ENCODE results near the gene PSMA5. TPM values are rescaled to one million over a fixed set of nuclear protein-coding genes. Genes with fewer than 3 reads are reported as not detected.

Gene PSMA5
- polyA plus RNA-seq, 1 experiment: 151 TPM

GRCh38 chr1:109398343-109399225 lies 27.7 kb downstream of the PSMA5 start:
- peak overlapping the region; percentile 50 for H3K4me3 ChIP-seq (ENCODE audit: low read depth, low read length)
- CTCF ChIA-PET: interaction anchor here (0.6 to 9.2 kb wide), 29 partner anchors 11 to 418 kb away, joined by 3 to 140 read pairs (median 4); partner anchors contain the start of genes CYB561D1, MYBPHL and PSRC1
- no peak for DNase-seq (ENCODE audit: low read depth)
- TF ChIP-seq, protein P1, sequence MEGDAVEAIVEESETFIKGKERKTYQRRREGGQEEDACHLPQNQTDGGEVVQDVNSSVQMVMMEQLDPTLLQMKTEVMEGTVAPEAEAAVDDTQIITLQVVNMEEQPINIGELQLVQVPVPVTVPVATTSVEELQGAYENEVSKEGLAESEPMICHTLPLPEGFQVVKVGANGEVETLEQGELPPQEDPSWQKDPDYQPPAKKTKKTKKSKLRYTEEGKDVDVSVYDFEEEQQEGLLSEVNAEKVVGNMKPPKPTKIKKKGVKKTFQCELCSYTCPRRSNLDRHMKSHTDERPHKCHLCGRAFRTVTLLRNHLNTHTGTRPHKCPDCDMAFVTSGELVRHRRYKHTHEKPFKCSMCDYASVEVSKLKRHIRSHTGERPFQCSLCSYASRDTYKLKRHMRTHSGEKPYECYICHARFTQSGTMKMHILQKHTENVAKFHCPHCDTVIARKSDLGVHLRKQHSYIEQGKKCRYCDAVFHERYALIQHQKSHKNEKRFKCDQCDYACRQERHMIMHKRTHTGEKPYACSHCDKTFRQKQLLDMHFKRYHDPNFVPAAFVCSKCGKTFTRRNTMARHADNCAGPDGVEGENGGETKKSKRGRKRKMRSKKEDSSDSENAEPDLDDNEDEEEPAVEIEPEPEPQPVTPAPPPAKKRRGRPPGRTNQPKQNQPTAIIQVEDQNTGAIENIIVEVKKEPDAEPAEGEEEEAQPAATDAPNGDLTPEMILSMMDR (IDR thresholded peaks at IDR 0.05; ENCODE audit: insufficient read depth, low read depth, low read length): no peak
- no peaks in the 10 kb centered on the region for H3K27me3 ChIP-seq (ENCODE audit: control insufficient read depth, insufficient read depth, low read length)
- H3K36me3 ChIP-seq (ENCODE audit: control insufficient read depth, insufficient read depth, low read length): peaks cover 1% of the 10 kb centered on the region; the same call in 1 of the 2 replicates
- POLR2A ChIA-PET: no interaction called here

DNA sequence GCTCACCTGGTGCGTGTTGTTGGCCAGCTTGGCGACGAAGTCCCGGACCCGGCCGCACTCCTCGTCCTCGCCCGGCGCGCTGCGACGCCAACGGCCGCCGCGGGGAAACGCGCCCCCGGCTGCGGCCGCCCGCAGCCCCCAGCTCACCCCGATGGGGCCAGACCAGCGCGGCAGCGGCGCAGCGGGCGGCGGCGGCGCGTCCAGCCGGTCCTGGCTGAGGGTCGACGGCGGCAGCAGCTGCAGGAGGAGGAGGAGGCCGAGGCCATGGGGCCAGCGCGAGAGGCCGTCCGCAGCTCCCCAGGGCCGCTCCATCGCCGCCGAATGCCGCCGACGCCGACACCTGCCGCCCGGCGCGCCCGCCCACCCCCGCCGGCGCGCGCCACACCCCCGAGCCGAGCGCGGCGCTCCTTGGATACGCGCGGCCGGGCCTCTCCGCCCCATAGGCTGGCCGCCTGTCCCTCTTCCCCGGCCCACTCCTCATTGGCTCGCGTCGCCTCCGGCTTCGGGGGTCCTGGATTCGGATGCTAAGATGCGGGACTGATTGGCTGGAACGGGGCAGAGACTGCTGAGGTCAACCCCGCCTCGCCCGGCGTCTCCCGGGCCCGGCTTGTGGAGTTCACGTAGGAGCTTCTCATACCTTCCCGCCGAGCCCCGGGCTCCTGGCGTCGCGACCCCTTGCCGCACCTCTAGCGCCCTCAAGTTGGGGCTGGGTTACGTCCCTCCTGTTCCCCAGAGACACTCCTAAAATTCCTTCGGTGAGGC lies 28.5 kb downstream of the PSMA5 start, which contains the start of gene SORT1:
TSS of gene SORT1 (minus strand) at position 338 of the 762 bp plus-strand sequence. CDS start at position 312, 26 bp downstream.
- TF ChIP-seq, protein P1 (IDR thresholded peaks at IDR 0.05; ENCODE audit: insufficient read depth, low read depth, low read length): 0 out of 2 replicates have a peak, but pooled peaks have one; percentile 10
- POLR2A ChIA-PET: no interaction called here
- peak; percentile 32 for DNase-seq (ENCODE audit: low read depth)
- H3K27me3 ChIP-seq (ENCODE audit: control insufficient read depth, insufficient read depth, low read length): no peaks in the 10 kb centered on the region
- H3K4me3 ChIP-seq (ENCODE audit: low read depth, low read length): peak within 1 kb of the TSS; percentile 50
- CTCF ChIA-PET: interaction anchor here (0.6 to 9.2 kb wide), 21 partner anchors 10 to 197 kb away, joined by 3 to 140 read pairs (median 5); partner anchors contain the start of genes CYB561D1 and PSRC1
- H3K36me3 ChIP-seq (ENCODE audit: control insufficient read depth, insufficient read depth, low read length): peaks cover 1% of the 10 kb centered on the region; the same call in 1 of the 2 replicates

DNA sequence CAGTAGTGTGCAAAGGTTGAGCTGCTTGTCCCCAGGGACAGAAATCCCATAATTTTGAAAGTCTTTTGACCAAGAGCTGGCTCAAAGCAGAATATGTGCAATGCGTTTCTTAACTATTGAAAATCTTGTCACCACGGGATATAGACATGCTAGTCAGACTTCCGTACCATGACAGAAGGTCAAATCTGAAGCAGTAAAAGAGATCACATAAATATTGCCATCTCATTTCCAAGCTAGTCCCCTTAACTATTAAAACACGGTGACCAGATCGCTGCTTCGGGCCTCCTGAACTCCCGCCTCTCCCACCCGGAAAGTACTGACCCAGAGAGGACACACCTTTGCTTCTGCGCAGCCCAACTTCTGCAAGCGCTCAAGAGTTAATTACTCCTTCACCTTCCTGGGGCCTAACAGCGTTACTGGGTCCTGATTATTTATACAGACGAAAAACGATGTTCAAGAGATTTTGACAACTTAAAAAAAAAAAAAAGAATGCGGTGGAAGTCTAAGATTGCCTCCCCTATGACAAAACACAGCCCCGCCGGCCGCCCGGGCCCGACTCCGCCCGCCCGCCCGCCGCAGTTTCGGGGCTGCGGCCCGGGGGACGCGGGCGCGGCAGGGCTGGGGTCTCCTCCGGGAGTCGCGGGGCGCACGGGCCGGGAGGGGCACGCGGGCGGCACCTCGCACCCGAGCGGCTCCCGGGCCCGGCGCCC lies 29.2 kb downstream of the PSMA5 start:
- Histone ChIP-seq H3K36me3 (ENCODE audit: control insufficient read depth, insufficient read depth, low read length) (peaks cover under 1% of the 10 kb centered on the region; the same call in 1 of the 2 replicates), H3K27me3 (ENCODE audit: control insufficient read depth, insufficient read depth, low read length) (no peaks in the 10 kb centered on the region), H3K4me3 (ENCODE audit: low read depth, low read length) (peak overlapping the region; percentile 50)
- DNase-seq (ENCODE audit: low read depth): no peak
- TF ChIP-seq, protein P1 (IDR thresholded peaks at IDR 0.05; ENCODE audit: insufficient read depth, low read depth, low read length): no peak
- CTCF ChIA-PET: interaction anchor here (0.6 to 9.2 kb wide), 13 partner anchors 10 to 197 kb away, joined by 3 to 140 read pairs (median 6); partner anchors contain the start of gene PSRC1
- POLR2A ChIA-PET: no interaction called here

DNA sequence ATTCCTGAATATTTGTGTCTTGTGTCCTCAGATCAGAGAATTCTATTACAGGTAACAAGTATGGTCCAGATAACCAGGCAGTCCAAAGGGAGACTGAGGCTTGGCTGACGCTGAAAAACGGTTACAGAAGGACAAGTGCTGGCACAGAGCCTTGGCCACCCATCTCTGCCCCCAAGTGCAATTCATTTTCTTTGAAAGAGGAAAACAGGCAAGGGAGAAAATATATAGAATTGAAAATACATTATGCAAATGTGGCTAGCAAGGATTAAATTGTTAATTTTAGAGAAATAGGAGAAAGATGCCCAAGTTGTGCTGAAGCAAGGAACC lies 29.8 kb downstream of the PSMA5 start:
- TF ChIP-seq, protein P1 (IDR thresholded peaks at IDR 0.05; ENCODE audit: insufficient read depth, low read depth, low read length): no peak
- POLR2A ChIA-PET: interaction anchor here (0.7 kb wide), 1 partner anchor 147 kb away, joined by 4 read pairs; the partner anchor contains the start of gene CELSR2
- Histone ChIP-seq H3K27me3 (ENCODE audit: control insufficient read depth, insufficient read depth, low read length) (no peaks in the 10 kb centered on the region), H3K4me3 (ENCODE audit: low read depth, low read length) (peak overlapping the region; percentile 50), H3K36me3 (ENCODE audit: control insufficient read depth, insufficient read depth, low read length) (no peaks in the 10 kb centered on the region)
- DNase-seq (ENCODE audit: low read depth): no peak
- CTCF ChIA-PET: interaction anchor here (0.6 to 9.2 kb wide), 10 partner anchors 9 to 196 kb away, joined by 3 to 140 read pairs (median 6); partner anchors contain the start of gene PSRC1

Data from BJ (cell line).